GM18502 (cell line): ENCODE measurements around the gene DCTN3.
A peak's percentile ranks its signal among the peaks of the same experiment; 100 is the strongest.

Experiments
- ATAC-seq: cut with Tn5 transposase; IDR thresholded peaks from one replicate; pipeline ENCODE4 v1.9.1; 2021; ENCODE audit warnings: mild to moderate bottlenecking; ENCODE audit not compliant: unreplicated experiment, poor library complexity

Gene DCTN3

GRCh38 chr9:34620061-34620994 is at the start of gene DCTN3:
Gene DCTN3 (minus strand): TSS chr9:34620495. CDS start chr9:34620464, 31 bp downstream.
- ATAC-seq = peak; percentile 99

GRCh38 chr9:34665381-34666250 is 45.3 kb upstream of the DCTN3 start:
- ATAC-seq = peak; percentile 80

GRCh38 chr9:34665067-34665380 is 44.7 kb upstream of the DCTN3 start:
- ATAC-seq = peak; percentile 28

DNA sequence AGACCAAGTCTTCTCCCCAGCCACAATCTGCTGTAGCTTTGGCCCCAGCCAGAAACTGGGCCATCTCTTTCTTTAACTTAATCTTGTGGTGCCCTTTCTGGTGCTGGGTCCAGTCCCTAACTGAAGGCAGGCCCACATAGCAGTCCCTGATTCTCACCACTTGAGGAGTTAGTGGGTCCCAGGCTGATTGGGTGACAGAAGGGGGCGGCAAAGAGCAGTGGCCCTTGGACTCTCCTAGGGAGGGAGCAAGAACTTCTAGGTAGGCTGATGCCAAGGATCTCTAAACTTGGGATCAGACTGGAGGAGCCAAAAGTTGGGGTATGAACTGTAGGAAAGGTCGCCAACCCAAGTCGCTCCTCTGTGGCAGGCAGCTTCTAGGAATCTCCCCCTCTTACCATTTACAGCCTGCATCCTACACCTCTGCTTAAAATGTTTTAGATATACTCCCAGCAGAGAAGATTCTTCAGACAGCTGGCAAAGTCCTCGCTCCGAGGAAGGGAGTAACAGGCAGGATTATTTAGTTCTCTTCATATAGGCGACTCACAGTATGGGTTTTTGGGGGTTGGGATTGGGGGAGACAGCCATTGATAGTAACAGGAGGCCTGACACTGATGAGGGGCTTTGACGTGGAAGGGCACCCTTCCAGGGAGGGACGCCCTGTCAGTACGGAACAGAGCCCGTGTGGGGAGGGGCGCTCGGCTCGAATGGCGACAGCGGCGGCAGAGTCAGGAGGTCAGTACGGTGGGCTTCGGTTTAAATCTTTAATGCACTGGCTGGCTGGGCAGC is 44.2 kb upstream of the DCTN3 start:
- peak; percentile 58 for ATAC-seq

- ATAC-seq = no peak
Observed at GRCh38 chr9:34663303-34663605, 43.0 kb upstream of the DCTN3 start.

- no peak for ATAC-seq
Observed at GRCh38 chr9:34662526-34663302, 42.4 kb upstream of the DCTN3 start, which contains the start of gene CCL27. Gene CCL27 (minus strand): TSS chr9:34662657. CDS start chr9:34662633, 24 bp downstream.

GRCh38 chr9:34659592-34660253 is 39.4 kb upstream of the DCTN3 start:
- no peak for ATAC-seq

GRCh38 chr9:34658461-34658860 is 38.2 kb upstream of the DCTN3 start:
- ATAC-seq = no peak

GRCh38 chr9:34656992-34657391 is 36.7 kb upstream of the DCTN3 start:
- ATAC-seq = no peak

- ATAC-seq = no peak
Observed at GRCh38 chr9:34655394-34655793, 35.1 kb upstream of the DCTN3 start.

DNA sequence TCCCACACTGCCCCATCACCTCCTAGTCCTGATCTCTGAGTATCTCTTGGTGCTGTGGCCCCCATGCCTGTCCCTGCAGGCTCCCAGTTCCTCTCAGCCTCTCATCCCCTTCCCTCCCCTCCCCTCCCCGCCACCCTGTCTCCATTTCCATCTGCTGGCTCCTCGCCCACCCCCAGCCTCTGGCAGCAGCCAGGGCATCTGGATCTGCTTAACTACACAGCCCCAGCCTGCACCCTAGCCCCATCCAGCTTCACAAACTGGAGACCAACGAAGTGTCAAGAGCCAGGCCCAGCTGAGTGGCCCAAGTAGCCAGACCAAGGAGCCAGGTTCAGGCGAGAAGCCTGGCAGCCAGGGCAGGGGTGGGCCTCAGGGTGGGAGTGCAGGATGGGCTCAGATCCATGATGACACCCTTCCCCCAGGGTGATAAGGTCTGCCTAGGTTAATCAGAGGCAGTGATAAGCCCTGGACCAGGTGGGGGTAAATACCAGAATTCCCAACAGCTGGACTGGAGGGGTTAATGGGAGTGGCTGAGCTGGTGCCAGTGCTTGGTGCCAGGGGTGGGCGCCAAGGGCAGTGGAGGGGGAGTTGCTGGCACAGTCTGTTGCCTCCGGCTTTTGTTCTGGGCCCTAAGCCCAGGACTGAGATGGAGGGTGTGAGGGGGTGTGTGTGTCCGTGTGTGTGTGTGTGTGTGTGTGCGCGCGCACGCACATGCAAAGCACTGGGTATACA is 34.2 kb upstream of the DCTN3 start:
- no peak for ATAC-seq

- ATAC-seq = no peak
Observed at GRCh38 chr9:34653151-34654072, 33.1 kb upstream of the DCTN3 start.

- ATAC-seq = no peak
Observed at GRCh38 chr9:34652602-34653000, 32.3 kb upstream of the DCTN3 start.

DNA sequence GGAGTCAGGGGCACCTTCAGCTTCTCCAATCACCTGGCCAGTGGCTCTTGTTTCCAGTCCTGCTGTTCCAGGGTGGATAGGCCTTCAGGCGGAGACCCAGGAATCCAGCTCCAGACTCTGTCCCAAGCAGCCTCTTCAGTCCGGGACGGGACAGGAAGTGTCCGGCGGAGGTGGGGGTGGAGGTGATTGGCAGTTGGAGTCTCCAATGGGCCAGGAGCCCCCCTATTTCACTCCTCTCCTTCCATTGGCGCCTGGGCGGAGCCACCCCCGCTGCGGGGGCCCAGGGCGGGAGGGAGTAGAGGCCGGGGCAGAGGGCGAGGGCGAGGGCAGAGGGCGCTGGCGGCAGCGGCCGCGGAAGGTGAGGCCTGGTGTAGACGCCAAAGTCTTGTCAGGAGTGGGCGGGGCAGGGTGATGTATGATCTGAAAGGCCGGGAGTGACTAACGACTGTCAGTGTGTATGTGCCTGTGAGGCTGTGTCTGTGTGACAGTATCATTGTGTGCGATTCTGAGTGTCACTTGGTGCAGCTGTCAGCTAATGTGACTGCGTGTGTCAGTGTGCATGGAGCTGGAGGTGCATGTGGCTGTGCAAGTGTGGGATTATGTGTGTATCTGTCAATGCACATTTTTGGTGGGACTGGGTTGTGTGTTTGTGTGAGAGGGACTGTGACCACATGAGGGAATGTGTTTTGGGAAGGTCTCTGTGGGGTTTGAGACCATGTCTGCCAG is 31.7 kb upstream of the DCTN3 start, which contains the start of gene IL11RA:
Gene IL11RA, plus strand, starts transcription at position 310 of the 726 bp plus-strand sequence. CDS start 3,033 bp downstream, outside the sequence.
- no peak for ATAC-seq

- no peak for ATAC-seq
Observed at GRCh38 chr9:34651321-34651720, 31.0 kb upstream of the DCTN3 start.

DNA sequence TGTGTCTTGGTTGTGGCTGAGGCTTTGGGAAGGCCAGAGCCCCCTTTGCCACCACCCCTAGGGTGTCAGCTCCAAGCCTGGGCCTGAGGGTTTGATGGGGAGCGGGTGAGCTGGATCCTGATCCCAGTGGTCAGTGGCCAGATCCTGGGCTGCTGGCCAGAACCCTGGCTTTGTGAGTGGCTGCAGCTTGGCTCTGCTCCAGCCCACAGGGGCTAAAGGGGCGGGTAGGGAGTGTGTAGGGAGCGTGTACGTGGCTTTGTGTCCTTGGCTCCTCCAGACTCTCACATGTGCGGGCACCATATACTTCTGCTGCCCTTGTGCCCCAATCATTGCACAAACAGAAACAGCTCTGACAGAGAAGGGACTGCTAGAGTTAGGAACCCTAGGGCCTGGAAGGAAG is 30.5 kb upstream of the DCTN3 start:
- ATAC-seq = no peak

GRCh38 chr9:34648673-34649072 is 28.4 kb upstream of the DCTN3 start:
- no peak for ATAC-seq
